Testis (tissue), 3 donors: Measurements from ENCODE around the gene PLB1. TPM values are rescaled to one million over a fixed set of nuclear protein-coding genes. Genes with fewer than 3 reads are reported as not detected.

ENCODE experiments used
- DNase-seq: peaks from one replicate; pipeline ENCODE4 v3.0.0-alpha.2; 2019
- H3K27ac ChIP-seq, 2 donors: fragments of 200-600 bp; sonication (generic); one replicate each; pipeline ENCODE4 v1.5.1; 2019
- H3K27me3 ChIP-seq: fragments of 200-600 bp; sonication (generic); one replicate; pipeline ENCODE4 v1.5.1; 2019
- H3K36me3 ChIP-seq: fragments of 200-600 bp; sonication (generic); one replicate; pipeline ENCODE4 v1.5.1; 2017; ENCODE audit warnings: low read depth; ENCODE audit errors: missing control alignments
- H3K4me1 ChIP-seq: fragments of 200-600 bp; sonication (generic); one replicate; pipeline ENCODE4 v1.5.1; 2019
- H3K4me3 ChIP-seq, 2 donors: fragments of 200-600 bp; sonication (generic); one replicate each; pipeline ENCODE4 v1.5.1; 2017 to 2019
- H3K9me3 ChIP-seq: fragments of 200-600 bp; sonication (generic); one replicate; pipeline ENCODE4 v1.5.1; 2017
- POLR2A ChIP-seq: fragments of 450-650 bp; IDR thresholded peaks from one replicate; pipeline ENCODE4 v1.6.1; 2017; ENCODE audit warnings: antibody characterized with exemption, mild to moderate bottlenecking, moderate library complexity
- WGBS, 2 donors: methylation state at CpG; one replicate each; pipeline ENCODE4 v1.1.5; 2018; 5-methylcytosine and 5-hydroxymethylcytosine counted together
- intact Hi-C: fragments of 100-400 bp; cut with DNase I; formaldehyde crosslinking; loops from one replicate; pipeline ENCODE4 v1.15.1; 2023; ENCODE audit warnings: low total_unique reads
- polyA plus RNA-seq: library from polyadenylated mRNA; stranded (reverse); fragments of 350-450 nt; fragmentation: Illumina TruSeq; extraction: RNeasy Lipid Tissue Mini Kit (QIAGEN cat#74804); gene quantifications from one replicate; pipeline ENCODE4 v1.2.3, GENCODE V29; 2014; ENCODE audit warnings: low read depth, low replicate concordance; ENCODE audit not compliant: insufficient read depth
- total RNA-seq, 2 donors: library from RNA; depleted of rRNA; stranded (reverse); fragments of >200 nt; gene quantifications; one replicate each; pipeline ENCODE4 v1.2.3, GENCODE V29; 2016
- TF ChIP-seq, protein P1 (sequence below), 3 experiments: fragments of 450-650 bp in 2 of 3; fragments of 200-600 bp in 1 of 3; sonication (generic) in 1 of 3; IDR thresholded peaks; one replicate each; pipeline ENCODE4 v1.5.1; 2016 to 2019; ENCODE audit warnings: antibody characterized with exemption in 3 of 3, mild to moderate bottlenecking in 2 of 3, moderate library complexity in 1 of 3

The PLB1 gene
- total and polyA plus RNA-seq, 3 donors from 2014 or later, result 7.6 to 10.9 (median 10.4) TPM

DNA sequence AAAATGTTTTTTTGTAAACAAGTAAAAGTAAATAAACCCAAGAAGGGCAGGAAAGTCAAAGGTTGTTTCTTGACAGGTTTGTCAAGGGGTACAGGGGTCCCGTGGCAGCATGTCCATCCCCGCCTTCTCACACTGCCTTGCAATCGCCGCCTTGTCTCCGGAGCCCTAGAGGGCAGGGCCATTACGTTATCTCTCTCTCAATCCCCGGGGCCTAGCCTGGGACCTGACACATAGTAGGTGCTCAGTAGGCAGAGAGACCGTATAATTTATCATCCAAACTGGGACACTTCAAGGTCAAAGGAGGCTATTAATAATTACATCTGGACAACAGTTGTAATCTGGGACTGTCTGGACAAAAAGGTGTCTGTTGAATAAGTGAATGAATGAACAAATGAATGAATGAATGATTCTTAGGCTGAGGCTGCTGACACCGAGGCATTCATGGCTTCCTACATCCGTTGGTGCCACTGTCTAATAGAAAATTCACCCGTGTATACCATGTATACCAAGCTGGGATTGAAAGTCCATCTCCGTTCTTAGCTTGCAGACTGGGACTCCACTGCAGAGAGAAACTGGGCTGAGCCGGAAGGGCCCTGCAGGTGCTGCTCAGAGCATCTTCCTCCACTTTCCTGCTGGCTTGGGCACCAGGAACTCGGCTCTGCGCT is 44.8 kb upstream of the PLB1 start:
- H3K4me3 ChIP-seq, result no peak overlapping the region
- H3K36me3 ChIP-seq, result no peaks in the 10 kb centered on the region
- intact Hi-C loops, result no loop called here
- TF ChIP-seq, protein P1, sequence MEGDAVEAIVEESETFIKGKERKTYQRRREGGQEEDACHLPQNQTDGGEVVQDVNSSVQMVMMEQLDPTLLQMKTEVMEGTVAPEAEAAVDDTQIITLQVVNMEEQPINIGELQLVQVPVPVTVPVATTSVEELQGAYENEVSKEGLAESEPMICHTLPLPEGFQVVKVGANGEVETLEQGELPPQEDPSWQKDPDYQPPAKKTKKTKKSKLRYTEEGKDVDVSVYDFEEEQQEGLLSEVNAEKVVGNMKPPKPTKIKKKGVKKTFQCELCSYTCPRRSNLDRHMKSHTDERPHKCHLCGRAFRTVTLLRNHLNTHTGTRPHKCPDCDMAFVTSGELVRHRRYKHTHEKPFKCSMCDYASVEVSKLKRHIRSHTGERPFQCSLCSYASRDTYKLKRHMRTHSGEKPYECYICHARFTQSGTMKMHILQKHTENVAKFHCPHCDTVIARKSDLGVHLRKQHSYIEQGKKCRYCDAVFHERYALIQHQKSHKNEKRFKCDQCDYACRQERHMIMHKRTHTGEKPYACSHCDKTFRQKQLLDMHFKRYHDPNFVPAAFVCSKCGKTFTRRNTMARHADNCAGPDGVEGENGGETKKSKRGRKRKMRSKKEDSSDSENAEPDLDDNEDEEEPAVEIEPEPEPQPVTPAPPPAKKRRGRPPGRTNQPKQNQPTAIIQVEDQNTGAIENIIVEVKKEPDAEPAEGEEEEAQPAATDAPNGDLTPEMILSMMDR (IDR thresholded peaks at IDR 0.05), result no peak
- TF ChIP-seq POLR2A, result no peak
- 88 to 91% methylated on average over 15 of the region's 15 CpGs for WGBS, 2 donors
- H3K9me3 ChIP-seq, result no peaks in the 10 kb centered on the region
- no peak overlapping the region for H3K27ac ChIP-seq
- no peaks in the 10 kb centered on the region for H3K27me3 ChIP-seq
- H3K4me1 ChIP-seq, result no peaks in the 10 kb centered on the region
- no peak for DNase-seq

DNA sequence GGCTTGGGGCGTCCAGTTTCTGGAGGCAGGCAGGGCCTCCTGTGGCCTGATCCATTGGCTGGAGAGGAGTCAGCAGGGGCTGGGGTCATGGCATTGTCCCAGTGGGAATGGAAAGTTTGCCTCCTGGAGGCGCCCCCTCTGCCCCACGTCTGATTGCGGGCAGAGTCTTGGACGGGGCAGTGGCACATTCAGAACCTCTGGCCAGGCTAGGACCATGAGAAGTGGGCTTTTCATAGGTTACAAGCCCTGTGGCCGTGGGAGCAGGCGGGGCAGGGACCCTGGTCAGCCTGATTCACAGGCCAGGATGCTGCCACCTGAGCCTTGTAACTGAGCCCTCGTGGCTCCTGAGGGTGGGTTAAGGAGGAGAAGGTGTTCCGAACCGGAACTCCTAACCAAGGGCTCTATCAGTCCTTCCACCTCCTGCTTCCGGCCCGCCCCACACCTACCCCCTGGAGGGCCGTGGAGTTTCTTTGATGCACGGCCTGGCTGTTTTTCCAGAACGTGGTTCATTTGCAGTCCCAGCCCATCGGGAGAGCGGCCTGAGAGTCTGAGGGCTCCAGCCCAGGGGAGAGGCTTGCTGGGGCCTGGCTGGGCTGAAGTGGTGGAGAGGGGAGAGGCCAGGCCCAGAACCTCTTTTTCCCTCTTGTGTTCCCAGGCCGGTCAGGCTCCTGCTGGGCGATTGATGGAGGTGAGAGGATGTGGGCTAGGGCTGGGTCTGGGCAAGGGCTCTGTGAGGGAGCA is 43.9 kb upstream of the PLB1 start:
- DNase-seq, result no peak
- WGBS, 2 donors, result 89% methylated on average over 13 to 19 of the region's 19 CpGs
- no peak overlapping the region for H3K27ac ChIP-seq
- H3K36me3 ChIP-seq, result no peaks in the 10 kb centered on the region
- no peak overlapping the region for H3K4me3 ChIP-seq
- TF ChIP-seq POLR2A, result no peak
- TF ChIP-seq, protein P1 (IDR thresholded peaks at IDR 0.05), result no peak
- intact Hi-C loops, result no loop called here
- H3K4me1 ChIP-seq, result no peaks in the 10 kb centered on the region
- H3K9me3 ChIP-seq, result no peaks in the 10 kb centered on the region
- H3K27me3 ChIP-seq, result no peaks in the 10 kb centered on the region

DNA sequence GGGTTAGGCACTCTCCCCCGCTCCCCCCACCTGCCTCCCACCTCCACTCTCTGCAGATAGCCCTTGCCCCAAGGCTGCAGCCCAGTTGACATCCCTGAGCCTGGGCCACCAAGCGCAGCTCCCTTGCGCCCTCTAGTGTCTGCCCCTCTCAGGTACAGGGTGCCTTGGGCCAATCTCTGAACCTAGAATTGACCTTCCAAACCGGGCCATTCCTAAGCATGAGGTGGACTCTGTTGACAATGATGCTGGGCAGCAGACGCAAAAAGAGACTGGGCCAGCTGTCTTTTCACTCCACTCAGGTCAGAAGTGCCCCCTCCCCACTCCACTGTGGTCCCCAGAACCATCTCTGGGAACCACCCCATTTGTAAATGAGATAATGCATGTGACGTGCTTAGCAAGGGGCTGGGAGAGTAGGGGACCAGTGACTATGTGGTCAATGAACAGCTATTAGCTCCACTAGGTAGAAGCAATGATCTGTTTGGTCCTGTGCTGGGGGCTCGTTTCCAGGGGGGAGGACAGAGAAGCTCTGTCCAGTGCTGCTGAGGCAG is 43.3 kb upstream of the PLB1 start:
- 60 to 66% methylated on average over 7 of the region's 7 CpGs for WGBS, 2 donors
- Histone ChIP-seq H3K4me3 (no peak overlapping the region), H3K36me3 (no peaks in the 10 kb centered on the region), H3K9me3 (no peaks in the 10 kb centered on the region), H3K27me3 (no peaks in the 10 kb centered on the region), H3K27ac (no peak overlapping the region), H3K4me1 (no peaks in the 10 kb centered on the region)
- intact Hi-C loops, result no loop called here
- peak; percentile 84 for DNase-seq
- TF ChIP-seq, protein P1 (IDR thresholded peaks at IDR 0.05), result peak; percentile 72 to 92 (median 87)
- no peak for TF ChIP-seq POLR2A

DNA sequence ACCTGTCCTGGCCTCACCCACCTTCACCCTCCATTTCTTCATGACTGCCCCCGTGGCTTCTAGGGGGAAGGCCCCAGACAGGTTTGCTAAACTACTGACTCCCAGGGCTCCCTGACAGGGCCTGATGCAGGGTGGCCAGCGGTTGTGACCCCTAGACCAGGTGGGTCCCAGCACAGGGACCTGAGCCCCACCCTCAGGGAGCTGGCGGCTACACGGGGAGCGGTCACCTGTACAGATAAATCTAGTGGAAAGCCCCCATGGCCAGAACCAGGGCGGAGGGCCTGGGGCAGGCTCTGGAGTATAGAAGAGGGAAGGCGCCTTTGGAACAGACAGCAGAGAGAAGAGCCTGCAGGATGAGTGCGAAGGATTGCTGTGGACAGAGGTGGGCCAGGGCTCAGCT is 42.5 kb upstream of the PLB1 start:
- Histone ChIP-seq H3K27ac (no peak overlapping the region), H3K9me3 (no peaks in the 10 kb centered on the region), H3K36me3 (no peaks in the 10 kb centered on the region), H3K4me1 (no peaks in the 10 kb centered on the region), H3K4me3 (no peak overlapping the region), H3K27me3 (no peaks in the 10 kb centered on the region)
- no peak for DNase-seq
- TF ChIP-seq, protein P1 (IDR thresholded peaks at IDR 0.05), result no peak
- no peak for TF ChIP-seq POLR2A
- intact Hi-C loops, result no loop called here
- 91% methylated on average over 7 to 8 of the region's 8 CpGs for WGBS, 2 donors
